Ishikawa (cell line): Measurements from ENCODE around the gene CARD14.

ENCODE experiments used
- CEBPB ChIP-seq: IDR thresholded peaks from 2 replicates; pipeline ENCODE4 v1.6.1; 2012
- CREB1 ChIP-seq: IDR thresholded peaks from 2 replicates; pipeline ENCODE4 v1.6.1; 2012; ENCODE audit warnings: low read depth
- EGR1 ChIP-seq: IDR thresholded peaks from 2 replicates; pipeline ENCODE4 v1.6.1; 2012
- EP300 ChIP-seq: IDR thresholded peaks from 2 replicates; pipeline ENCODE4 v1.6.1; 2012; ENCODE audit warnings: borderline replicate concordance
- FOXM1 ChIP-seq: IDR thresholded peaks from 2 replicates; pipeline ENCODE4 v1.6.1; 2012; ENCODE audit warnings: low read depth, borderline replicate concordance
- NFIC ChIP-seq: IDR thresholded peaks from 2 replicates; pipeline ENCODE4 v1.6.1; 2012
- RAD21 ChIP-seq: IDR thresholded peaks from 2 replicates; pipeline ENCODE4 v1.6.1; 2012; ENCODE audit warnings: low read depth
- TAF1 ChIP-seq: IDR thresholded peaks from 2 replicates; pipeline ENCODE4 v1.6.1; 2012; ENCODE audit warnings: low read depth, mild to moderate bottlenecking
- TCF12 ChIP-seq: IDR thresholded peaks from 2 replicates; pipeline ENCODE4 v1.6.1; 2012; ENCODE audit warnings: low read depth
- TEAD4 ChIP-seq: IDR thresholded peaks from 2 replicates; pipeline ENCODE4 v1.6.1; 2012
- YY1 ChIP-seq: IDR thresholded peaks from 2 replicates; pipeline ENCODE4 v1.6.1; 2012; ENCODE audit warnings: low read depth
- ZBTB7A ChIP-seq: IDR thresholded peaks from 2 replicates; pipeline ENCODE4 v1.6.1; 2012; ENCODE audit warnings: low read depth
- TF ChIP-seq, protein P1 (sequence below): IDR thresholded peaks from 2 replicates; pipeline ENCODE4 v1.6.1; 2012
- TF ChIP-seq, protein P2 (sequence below): IDR thresholded peaks from 2 replicates; pipeline ENCODE4 v1.6.1; 2012; ENCODE audit warnings: low read depth, mild to moderate bottlenecking
- TF ChIP-seq, protein P3 (sequence below): IDR thresholded peaks from 2 replicates; pipeline ENCODE4 v1.6.1; 2012

CARD14 gene

GRCh38 chr17:80132906-80133625 is 36.8 kb upstream of the CARD14 start:
- TF ChIP-seq, protein P1, sequence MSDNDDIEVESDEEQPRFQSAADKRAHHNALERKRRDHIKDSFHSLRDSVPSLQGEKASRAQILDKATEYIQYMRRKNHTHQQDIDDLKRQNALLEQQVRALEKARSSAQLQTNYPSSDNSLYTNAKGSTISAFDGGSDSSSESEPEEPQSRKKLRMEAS = no peak
- no peak for TF ChIP-seq FOXM1
- no peak for TF ChIP-seq CEBPB
- no peak for TF ChIP-seq TCF12
- TF ChIP-seq ZBTB7A = no peak
- TF ChIP-seq EGR1 = no peak
- no peak for TF ChIP-seq CREB1
- no peak for TF ChIP-seq TEAD4
- TF ChIP-seq, protein P2, sequence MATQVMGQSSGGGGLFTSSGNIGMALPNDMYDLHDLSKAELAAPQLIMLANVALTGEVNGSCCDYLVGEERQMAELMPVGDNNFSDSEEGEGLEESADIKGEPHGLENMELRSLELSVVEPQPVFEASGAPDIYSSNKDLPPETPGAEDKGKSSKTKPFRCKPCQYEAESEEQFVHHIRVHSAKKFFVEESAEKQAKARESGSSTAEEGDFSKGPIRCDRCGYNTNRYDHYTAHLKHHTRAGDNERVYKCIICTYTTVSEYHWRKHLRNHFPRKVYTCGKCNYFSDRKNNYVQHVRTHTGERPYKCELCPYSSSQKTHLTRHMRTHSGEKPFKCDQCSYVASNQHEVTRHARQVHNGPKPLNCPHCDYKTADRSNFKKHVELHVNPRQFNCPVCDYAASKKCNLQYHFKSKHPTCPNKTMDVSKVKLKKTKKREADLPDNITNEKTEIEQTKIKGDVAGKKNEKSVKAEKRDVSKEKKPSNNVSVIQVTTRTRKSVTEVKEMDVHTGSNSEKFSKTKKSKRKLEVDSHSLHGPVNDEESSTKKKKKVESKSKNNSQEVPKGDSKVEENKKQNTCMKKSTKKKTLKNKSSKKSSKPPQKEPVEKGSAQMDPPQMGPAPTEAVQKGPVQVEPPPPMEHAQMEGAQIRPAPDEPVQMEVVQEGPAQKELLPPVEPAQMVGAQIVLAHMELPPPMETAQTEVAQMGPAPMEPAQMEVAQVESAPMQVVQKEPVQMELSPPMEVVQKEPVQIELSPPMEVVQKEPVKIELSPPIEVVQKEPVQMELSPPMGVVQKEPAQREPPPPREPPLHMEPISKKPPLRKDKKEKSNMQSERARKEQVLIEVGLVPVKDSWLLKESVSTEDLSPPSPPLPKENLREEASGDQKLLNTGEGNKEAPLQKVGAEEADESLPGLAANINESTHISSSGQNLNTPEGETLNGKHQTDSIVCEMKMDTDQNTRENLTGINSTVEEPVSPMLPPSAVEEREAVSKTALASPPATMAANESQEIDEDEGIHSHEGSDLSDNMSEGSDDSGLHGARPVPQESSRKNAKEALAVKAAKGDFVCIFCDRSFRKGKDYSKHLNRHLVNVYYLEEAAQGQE = no peak

DNA sequence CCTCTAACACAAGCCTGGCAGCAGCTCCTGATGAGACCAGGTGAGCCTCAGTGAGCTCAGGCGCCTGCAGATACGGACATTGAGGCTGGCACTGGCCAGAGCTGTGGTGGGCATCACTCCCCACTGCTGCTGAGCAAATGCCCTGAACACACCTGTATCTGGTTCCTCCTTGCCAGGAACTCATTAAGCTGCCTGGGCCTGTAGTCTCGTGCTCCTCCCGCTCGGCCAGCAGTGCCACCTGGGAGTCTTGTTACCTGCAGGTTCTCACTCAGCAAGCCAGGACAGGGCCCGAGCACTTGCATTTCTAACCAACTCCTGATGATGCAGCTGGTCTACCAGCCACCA is 36.2 kb upstream of the CARD14 start:
- no peak for TF ChIP-seq CEBPB
- TF ChIP-seq NFIC = no peak
- TF ChIP-seq, protein P1 = no peak
- TF ChIP-seq YY1 = no peak

DNA sequence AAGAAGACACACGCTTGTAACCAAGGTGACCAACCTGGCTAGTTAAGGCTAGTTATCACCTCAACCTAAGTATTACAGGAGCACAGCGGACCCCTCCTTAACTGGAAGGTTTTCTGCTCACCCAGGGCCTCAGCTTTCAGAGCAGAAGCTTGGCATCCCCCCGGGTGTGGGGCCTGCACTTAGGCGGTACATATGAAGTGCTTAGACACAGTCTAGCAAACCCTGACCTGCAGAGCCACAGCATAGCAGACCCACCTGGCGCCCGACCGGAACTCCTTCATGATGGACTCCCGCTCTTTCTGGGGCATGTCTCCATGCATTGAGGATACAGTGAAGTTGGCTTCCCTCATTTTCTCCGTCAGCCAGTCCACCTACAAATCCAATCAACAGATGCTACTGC is 32.7 kb upstream of the CARD14 start:
- no peak for TF ChIP-seq CREB1
- TF ChIP-seq, protein P2 = no peak
- TF ChIP-seq, protein P3, sequence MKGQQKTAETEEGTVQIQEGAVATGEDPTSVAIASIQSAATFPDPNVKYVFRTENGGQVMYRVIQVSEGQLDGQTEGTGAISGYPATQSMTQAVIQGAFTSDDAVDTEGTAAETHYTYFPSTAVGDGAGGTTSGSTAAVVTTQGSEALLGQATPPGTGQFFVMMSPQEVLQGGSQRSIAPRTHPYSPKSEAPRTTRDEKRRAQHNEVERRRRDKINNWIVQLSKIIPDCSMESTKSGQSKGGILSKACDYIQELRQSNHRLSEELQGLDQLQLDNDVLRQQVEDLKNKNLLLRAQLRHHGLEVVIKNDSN = no peak
- no peak for TF ChIP-seq TAF1
- no peak for TF ChIP-seq NFIC
- TF ChIP-seq EGR1 = no peak

GRCh38 chr17:80138856-80139426 is 30.9 kb upstream of the CARD14 start:
- TF ChIP-seq, protein P1 = no peak
- no peak for TF ChIP-seq EGR1
- no peak for TF ChIP-seq RAD21
- TF ChIP-seq, protein P3 = no peak
- no peak for TF ChIP-seq CREB1
- TF ChIP-seq TAF1 = no peak
- no peak for TF ChIP-seq YY1
- TF ChIP-seq TEAD4 = no peak
- TF ChIP-seq, protein P2 = no peak
- TF ChIP-seq TCF12 = no peak
- TF ChIP-seq FOXM1 = no peak
- no peak for TF ChIP-seq NFIC
- TF ChIP-seq ZBTB7A = no peak
- no peak for TF ChIP-seq EP300
